Lower leg skin (tissue), 4 donors: Measurements from ENCODE around the gene LIX1. TPM values are rescaled to one million over a fixed set of nuclear protein-coding genes. Genes with fewer than 3 reads are reported as not detected.

Experiments used
- DNase-seq, 2 donors: peaks; one replicate each; pipeline ENCODE4 v3.0.0-alpha.2; 2019; ENCODE audit warnings: low spot score in 2 of 2
- H3K4me3 ChIP-seq: fragments of 200-600 bp; sonication (generic); 2 replicates; pipeline ENCODE4 v1.5.1; 2017; ENCODE audit warnings: mild to moderate bottlenecking, low read depth; ENCODE audit not compliant: poor library complexity, severe bottlenecking
- POLR2A ChIP-seq, 2 donors: fragments of 450-650 bp; IDR thresholded peaks; one replicate each; pipeline ENCODE4 v1.6.1; 2016 to 2017; ENCODE audit warnings: antibody characterized with exemption in 2 of 2, mild to moderate bottlenecking in 1 of 2, moderate library complexity in 1 of 2
- WGBS, 2 donors: methylation state at CpG; one replicate each; pipeline ENCODE4 v1.1.5; 2018; 5-methylcytosine and 5-hydroxymethylcytosine counted together
- intact Hi-C: fragments of 100-400 bp; cut with DNase I; formaldehyde crosslinking; loops from one replicate; pipeline ENCODE4 v1.15.0; 2023; ENCODE audit warnings: low total_unique reads
- total RNA-seq, 4 donors: library from RNA; depleted of rRNA; stranded (reverse); fragments of >200 nt; gene quantifications; one replicate each; pipeline ENCODE4 v1.1.0, GENCODE V29; 2016
- TF ChIP-seq, protein P1 (sequence below), 3 donors: fragments of 450-650 bp; IDR thresholded peaks; one replicate each; pipeline ENCODE4 v1.5.1; 2016; ENCODE audit warnings: antibody characterized with exemption in 3 of 3, mild to moderate bottlenecking in 3 of 3, moderate library complexity in 2 of 3

LIX1 gene
- total RNA-seq, 4 donors from 2014 or later: 0.19 TPM; not detected in 3

DNA sequence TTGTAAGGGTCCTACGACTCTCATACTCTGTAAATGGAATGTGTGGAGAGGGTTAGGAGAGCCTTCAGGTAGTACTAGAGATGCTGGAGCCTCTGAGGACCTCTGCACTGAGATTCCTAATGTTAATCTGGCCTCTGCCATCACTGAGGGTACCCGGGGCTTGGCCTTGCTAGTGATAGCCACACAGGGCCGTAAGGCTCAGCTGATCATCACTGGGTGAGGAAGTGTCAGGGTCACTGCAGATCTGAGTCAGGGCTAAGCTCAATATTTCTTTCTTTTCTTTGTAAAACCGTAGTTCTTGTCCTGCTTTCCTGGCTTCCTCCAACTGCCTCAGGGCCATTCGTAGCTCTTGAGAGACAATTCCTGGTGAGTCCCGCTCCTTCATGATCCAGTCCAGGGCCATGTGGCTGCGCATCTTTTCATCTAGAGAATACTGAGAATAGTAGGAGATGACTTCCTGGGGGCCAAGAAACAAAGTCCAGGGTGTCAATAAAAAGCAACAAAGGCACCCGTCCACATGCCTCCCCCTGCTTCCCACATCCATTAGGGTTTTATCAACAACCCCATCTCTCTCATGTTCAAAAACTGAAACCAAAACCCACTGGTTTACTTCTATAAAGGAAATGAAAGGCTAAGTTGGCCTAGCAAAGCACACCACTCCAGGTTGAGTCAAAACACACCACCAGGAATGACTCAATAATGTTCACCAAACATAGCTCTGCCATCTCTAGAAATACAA lies 47.7 kb downstream of the LIX1 start:
- 90 to 93% methylated on average over 8 of the region's 8 CpGs for WGBS, 2 donors
- TF ChIP-seq, protein P1, sequence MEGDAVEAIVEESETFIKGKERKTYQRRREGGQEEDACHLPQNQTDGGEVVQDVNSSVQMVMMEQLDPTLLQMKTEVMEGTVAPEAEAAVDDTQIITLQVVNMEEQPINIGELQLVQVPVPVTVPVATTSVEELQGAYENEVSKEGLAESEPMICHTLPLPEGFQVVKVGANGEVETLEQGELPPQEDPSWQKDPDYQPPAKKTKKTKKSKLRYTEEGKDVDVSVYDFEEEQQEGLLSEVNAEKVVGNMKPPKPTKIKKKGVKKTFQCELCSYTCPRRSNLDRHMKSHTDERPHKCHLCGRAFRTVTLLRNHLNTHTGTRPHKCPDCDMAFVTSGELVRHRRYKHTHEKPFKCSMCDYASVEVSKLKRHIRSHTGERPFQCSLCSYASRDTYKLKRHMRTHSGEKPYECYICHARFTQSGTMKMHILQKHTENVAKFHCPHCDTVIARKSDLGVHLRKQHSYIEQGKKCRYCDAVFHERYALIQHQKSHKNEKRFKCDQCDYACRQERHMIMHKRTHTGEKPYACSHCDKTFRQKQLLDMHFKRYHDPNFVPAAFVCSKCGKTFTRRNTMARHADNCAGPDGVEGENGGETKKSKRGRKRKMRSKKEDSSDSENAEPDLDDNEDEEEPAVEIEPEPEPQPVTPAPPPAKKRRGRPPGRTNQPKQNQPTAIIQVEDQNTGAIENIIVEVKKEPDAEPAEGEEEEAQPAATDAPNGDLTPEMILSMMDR (IDR thresholded peaks at IDR 0.05): no peak
- TF ChIP-seq POLR2A (IDR thresholded peaks at IDR 0.05): no peak
- no peak for DNase-seq
- no peak overlapping the region for H3K4me3 ChIP-seq
- intact Hi-C loops: no loop called here

- TF ChIP-seq, protein P1 (IDR thresholded peaks at IDR 0.05): no peak
- intact Hi-C loops: no loop called here
- DNase-seq: no peak
- no peak overlapping the region for H3K4me3 ChIP-seq
These were observed 49.2 kb downstream of the LIX1 start for GRCh38 chr5:97093193-97093592.

- TF ChIP-seq, protein P1 (IDR thresholded peaks at IDR 0.05): no peak
- TF ChIP-seq POLR2A (IDR thresholded peaks at IDR 0.05): no peak
- 73 to 86% methylated on average over 3 of the region's 3 CpGs for WGBS, 2 donors
- intact Hi-C loops: no loop called here
- no peak overlapping the region for H3K4me3 ChIP-seq
- no peak for DNase-seq
These were observed 51.5 kb downstream of the LIX1 start for GRCh38 chr5:97090944-97091343.

DNA sequence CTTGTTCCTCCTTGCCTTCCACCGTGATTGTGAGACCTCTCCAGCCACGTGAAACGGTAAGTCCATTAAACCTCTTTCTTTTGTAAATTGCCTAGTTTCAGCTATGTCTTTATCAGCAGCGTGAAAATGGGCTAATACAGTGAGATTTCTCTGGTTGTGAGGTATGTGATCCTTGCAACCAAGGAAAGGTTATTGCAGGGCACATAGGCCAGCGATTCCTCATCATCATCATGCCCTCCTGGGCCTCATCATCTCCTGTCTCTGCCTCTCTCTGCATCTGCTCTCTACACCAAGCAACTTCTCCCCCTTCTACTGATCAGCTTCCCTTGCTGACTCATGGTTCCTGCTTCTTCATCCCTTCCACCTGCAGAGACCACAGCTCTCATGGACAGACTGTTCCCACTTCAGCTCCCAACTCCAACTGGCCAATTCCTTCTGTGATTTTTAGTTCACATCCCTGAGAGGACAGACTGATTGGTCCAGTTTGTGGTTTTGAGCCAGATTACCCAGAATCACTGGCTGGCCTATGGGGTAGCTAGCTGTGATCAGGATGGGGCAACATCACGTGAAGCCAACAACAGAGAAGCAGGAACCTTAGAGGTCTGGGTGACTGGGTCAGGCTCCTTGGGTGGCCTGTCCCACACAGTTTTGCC lies 53.1 kb downstream of the LIX1 start:
- WGBS, 2 donors: 83 to 85% methylated on average over 6 of the region's 6 CpGs
- DNase-seq: no peak

GRCh38 chr5:97088774-97089148 lies 53.6 kb downstream of the LIX1 start:
- intact Hi-C loops: no loop called here
- H3K4me3 ChIP-seq: no peak overlapping the region
- no peak for TF ChIP-seq POLR2A (IDR thresholded peaks at IDR 0.05)
- TF ChIP-seq, protein P1 (IDR thresholded peaks at IDR 0.05): no peak
- no peak for DNase-seq
- 83 to 88% methylated on average over 2 of the region's 2 CpGs for WGBS, 2 donors

More for the DNA sequence above, 53.1 kb downstream of the LIX1 start:
- intact Hi-C loops: no loop called here
- no peak overlapping the region for H3K4me3 ChIP-seq
- no peak for TF ChIP-seq POLR2A (IDR thresholded peaks at IDR 0.05)
- TF ChIP-seq, protein P1 (IDR thresholded peaks at IDR 0.05): no peak
